ENCODE results near the gene SKA3.
A peak's percentile ranks its signal among the peaks of the same experiment; 100 is the strongest.

Gene SKA3

DNA sequence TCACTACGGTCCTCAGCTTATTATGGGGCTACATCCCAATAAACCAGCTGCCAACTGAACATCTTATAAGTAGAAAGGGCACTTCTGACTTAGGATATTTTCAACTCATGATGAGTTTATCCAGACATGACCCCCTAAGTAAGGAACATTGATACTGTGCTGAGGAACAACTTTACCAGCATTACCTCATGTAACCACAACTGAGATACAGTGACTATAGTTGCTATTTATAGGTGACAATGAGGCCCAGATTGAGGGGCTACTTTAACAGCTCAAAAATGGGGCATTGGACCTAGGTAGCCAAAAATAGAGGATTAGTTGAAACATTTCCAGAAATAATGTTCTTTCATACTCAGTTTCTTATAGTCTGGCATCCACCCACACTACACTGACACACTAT lies 26.8 kb downstream of the SKA3 start:
- in situ Hi-C loops (cut with MboI; ENCODE audit: low pct_unique_long_range_greater_than_20kb, low sequenced_read_pairs, unreplicated experiment): no loop called here
- DNase-seq (ENCODE audit: low spot score): peak; percentile 28

DNA sequence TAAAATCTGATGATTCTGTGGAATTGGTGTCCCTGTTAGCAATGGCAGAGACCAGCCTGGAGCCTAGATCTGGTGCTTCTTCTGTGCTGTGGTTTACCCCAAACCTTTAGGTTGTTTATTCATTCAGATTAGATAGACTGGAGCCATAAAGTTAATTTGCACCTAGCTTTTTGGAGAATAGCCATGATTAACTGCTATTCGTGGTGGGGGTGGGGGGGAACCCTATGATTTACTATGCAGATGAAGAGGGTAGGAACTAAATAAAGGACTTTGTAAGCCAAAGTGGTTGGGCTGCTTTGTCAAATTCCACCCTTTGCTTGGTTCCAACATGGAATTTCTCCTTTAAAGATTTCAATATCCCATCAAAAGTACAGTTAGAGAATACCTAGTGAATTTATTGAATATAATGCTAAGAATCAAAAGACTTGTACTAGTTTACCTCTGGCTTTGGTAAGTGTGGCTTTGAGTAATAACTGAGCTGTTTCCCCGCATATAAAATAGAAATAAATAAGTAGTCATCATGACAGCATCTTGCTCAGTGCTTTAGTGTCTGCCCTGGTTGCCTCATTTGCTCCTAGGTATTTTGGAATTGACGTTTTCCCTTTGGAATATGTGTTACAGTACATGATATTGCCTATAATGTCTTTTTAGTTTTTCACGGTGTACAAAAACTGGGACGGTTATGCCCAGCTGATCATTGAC lies 27.6 kb downstream of the SKA3 start:
- TF ChIP-seq, protein P1, sequence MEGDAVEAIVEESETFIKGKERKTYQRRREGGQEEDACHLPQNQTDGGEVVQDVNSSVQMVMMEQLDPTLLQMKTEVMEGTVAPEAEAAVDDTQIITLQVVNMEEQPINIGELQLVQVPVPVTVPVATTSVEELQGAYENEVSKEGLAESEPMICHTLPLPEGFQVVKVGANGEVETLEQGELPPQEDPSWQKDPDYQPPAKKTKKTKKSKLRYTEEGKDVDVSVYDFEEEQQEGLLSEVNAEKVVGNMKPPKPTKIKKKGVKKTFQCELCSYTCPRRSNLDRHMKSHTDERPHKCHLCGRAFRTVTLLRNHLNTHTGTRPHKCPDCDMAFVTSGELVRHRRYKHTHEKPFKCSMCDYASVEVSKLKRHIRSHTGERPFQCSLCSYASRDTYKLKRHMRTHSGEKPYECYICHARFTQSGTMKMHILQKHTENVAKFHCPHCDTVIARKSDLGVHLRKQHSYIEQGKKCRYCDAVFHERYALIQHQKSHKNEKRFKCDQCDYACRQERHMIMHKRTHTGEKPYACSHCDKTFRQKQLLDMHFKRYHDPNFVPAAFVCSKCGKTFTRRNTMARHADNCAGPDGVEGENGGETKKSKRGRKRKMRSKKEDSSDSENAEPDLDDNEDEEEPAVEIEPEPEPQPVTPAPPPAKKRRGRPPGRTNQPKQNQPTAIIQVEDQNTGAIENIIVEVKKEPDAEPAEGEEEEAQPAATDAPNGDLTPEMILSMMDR (IDR thresholded peaks at IDR 0.05; ENCODE audit: extremely low read depth, insufficient read depth, missing control alignments): no peak
- no peak for DNase-seq (ENCODE audit: low spot score)
- in situ Hi-C loops (cut with MboI; ENCODE audit: low pct_unique_long_range_greater_than_20kb, low sequenced_read_pairs, unreplicated experiment): no loop called here

More for the DNA sequence above, 26.8 kb downstream of the SKA3 start:
- TF ChIP-seq, protein P1 (IDR thresholded peaks at IDR 0.05; ENCODE audit: extremely low read depth, insufficient read depth, missing control alignments): no peak

DNA sequence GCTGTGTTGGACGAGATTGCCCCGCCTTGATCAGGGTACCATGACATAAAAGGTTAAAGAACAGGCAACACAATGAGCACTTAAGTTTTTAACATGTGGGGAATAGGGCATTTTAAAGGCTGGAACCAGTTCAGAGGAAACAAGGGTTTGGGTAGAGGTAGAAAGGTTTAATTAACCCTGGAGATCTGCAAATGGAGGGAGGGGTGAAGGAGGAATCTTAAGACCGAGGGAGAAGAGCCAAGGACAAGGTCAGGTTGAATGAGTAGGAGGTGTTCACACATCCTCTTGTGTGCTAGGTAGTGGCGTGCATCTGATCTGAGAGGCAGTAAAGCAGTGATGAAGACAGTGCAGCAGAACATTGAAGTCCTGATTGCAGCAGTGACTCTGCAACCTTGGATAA lies 28.5 kb downstream of the SKA3 start:
- TF ChIP-seq, protein P1 (IDR thresholded peaks at IDR 0.05; ENCODE audit: extremely low read depth, insufficient read depth, missing control alignments): no peak
- no peak for DNase-seq (ENCODE audit: low spot score)
- in situ Hi-C loops (cut with MboI; ENCODE audit: low pct_unique_long_range_greater_than_20kb, low sequenced_read_pairs, unreplicated experiment): no loop called here

DNA sequence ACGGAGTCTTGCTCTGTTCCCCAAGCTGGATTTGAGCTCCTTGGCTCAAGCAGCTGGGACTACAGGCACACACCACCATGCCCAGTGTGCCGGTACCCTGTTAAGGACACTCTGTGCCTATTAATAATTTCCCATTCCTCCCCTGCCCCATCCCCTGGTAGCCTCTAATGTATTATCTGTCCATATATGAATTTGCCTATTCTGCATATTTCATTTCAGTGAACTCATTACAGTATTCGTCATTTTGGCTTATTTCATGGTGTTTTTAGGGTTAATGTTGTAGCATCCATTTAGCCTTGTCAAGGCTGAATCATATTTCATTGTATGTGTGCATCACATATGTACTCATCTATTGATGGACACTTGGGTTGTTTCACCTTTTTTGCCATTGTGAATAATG lies 33.6 kb downstream of the SKA3 start:
- in situ Hi-C loops (cut with MboI; ENCODE audit: low pct_unique_long_range_greater_than_20kb, low sequenced_read_pairs, unreplicated experiment): no loop called here
- no peak for DNase-seq (ENCODE audit: low spot score)
- TF ChIP-seq, protein P1 (IDR thresholded peaks at IDR 0.05; ENCODE audit: extremely low read depth, insufficient read depth, missing control alignments): no peak

DNA sequence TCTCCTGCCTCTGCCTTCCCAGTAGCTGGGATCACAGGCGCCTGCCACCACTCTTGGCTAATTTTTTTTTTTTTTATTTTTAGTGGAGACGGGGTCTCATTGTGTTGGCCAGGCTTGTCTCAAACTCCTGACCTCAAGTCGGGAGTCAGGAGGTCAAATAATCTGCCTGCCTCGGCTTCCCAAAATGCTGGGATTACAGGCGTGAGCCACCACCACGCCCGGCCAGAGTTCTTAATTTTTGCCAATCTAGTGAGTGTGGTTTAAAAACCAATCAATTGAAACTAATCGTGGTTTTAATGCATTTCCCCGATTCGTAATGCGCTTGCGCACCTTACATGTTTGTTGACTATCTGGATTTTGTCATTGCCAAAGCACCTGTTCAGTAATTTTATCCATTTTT lies 37.0 kb downstream of the SKA3 start:
- in situ Hi-C loops (cut with MboI; ENCODE audit: low pct_unique_long_range_greater_than_20kb, low sequenced_read_pairs, unreplicated experiment): no loop called here
- no peak for DNase-seq (ENCODE audit: low spot score)
- TF ChIP-seq, protein P1 (IDR thresholded peaks at IDR 0.05; ENCODE audit: extremely low read depth, insufficient read depth, missing control alignments): no peak

DNA sequence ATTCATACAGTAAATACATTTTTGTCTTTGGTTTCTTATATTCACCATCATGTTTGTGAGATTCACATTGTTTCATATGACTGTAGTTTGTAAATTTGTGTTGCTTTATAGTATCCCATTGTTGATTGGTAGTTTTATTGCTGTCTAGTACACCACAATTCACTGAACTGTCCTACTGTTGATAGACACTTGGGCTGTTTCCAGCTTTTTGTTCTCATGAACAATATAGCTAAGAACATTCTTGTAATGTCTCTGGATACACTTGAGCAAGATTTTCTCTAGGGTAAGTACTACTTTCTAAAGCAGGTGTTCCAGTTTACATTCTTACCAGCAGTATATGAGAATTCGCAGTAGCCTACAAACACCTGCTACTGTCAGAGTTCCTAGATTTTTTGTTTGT lies 37.8 kb downstream of the SKA3 start:
- TF ChIP-seq, protein P1 (IDR thresholded peaks at IDR 0.05; ENCODE audit: extremely low read depth, insufficient read depth, missing control alignments): no peak
- in situ Hi-C loops (cut with MboI; ENCODE audit: low pct_unique_long_range_greater_than_20kb, low sequenced_read_pairs, unreplicated experiment): no loop called here
- DNase-seq (ENCODE audit: low spot score): no peak
